GM18499 (cell line): ENCODE results near the gene NOXA1.
"Not testable (repeated sequence)": the region's sequence is repeated elsewhere in the genome, so short reads cannot be mapped to it uniquely, and the experiment has no call there.

Source experiments
- ATAC-seq: cut with Tn5 transposase; IDR thresholded peaks from one replicate; pipeline ENCODE4 v1.9.1; 2021; ENCODE audit warnings: moderate number of reproducible peaks; ENCODE audit not compliant: insufficient read depth, unreplicated experiment

NOXA1 gene

DNA sequence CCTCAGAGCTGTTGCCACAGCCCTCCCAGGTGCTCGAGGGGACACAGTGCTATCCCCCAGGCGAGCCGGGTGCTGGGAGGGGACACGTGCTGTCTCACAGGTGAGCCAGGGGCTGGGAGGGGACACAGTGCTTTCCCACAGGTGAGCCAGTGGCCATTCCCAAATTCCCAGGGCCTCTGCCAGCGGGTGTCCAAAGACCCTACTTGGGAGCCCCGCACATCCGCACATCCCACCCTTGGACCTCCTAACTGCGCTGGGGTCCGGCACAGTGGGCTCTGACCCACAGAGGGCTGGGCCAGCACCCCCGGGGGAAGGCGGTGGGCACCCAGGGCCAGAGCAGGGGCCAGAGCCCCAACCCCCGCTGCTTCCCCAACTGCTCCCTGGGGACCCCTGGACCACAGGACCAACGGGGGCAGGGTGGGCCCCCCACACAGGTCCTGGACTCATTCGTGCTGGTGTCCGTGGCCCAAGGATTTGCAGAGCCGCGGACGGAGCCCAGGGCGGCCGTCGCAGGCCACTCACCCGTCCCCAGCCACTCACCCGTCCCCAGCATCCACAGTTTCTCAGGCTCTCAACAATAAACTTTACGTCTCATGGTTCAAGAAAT is 18.1 kb upstream of the NOXA1 start:
- ATAC-seq, result no peak

DNA sequence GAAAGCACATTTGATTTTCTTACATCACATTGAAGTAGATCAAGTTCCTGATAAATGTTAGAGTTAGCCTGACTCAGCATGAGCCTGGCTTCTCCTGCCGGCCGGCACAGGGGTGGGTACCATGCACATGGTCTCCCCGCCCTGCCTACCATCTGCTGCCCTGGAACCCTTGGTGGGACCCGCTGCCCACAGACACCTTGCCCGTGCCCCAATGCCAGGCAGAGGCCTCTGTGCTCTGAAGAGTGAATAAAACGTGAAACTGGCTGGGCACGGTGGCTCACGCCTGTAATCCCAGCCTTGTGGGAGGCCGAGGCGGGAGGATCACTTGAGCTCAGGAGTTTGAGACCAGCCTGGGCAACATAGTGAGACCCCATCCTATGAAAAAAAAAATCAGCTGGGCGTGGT is 17.5 kb upstream of the NOXA1 start:
- ATAC-seq, result no peak

DNA sequence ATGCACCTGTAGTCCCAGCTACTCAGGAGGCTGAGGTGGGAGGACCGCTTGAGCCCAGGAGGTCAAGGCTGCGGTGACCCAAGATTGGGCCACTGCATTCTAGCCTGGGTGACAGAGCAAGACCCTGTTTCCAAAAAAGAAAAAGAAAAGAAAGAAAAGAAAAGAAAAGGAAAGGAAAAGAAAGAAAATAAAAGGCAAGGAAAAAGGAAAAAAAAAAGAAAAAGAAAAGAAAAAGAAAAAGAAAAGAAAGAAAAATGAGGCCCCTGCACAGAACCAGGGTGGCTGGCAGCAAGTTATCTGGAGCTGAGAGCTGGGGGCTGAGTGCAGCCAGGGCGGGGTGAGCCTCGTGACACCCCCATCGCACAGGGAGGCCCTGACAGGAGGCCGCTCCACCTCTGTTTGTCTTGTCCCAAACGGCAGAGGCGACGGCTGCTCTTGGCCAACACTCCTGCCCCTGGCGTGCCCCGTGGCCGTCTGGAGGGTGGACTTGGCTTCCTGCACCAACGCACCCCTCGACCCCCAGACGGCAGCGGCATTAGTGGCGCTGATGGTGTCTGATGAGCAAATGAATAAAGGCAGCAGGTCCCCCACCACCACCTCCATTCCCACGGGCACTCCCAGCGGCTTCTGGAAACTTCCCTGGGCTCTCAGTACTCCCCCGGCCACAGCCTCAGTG is 17.0 kb upstream of the NOXA1 start:
- no peak for ATAC-seq

DNA sequence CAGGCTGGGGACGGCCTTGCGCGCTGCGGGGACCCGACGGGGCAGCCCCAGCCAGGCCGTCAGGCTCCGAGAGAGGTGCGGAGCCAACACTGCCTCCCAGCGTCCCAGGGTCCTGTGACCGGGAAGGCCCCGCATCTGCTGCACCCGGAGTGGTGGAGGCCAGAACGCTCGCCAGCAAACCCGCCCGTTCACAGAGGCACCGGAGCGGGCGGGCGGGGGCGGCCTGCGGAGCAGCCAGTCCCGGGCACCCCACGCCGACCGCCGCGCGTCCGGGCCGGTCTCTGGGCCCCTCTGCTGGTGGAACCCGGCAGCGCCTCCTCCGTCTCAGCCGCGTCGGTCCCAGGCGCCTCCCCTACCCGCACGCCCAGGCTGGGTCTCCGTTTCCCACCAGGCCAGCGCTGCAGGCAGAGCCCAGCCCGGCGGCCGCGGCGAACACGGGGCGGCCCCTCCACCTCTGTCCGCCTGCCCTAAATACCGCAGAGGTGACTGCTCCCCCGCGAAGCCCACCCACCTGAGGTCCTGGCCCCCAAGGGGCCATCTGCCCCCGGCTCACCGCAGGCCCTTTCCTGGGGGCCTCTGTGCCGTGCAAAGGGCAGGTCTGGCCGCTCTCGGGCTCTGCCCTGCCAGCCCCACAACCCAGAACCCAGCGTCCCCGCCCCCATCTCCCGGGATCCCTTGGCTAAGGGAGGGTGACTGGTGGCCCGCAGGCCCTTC is 16.2 kb upstream of the NOXA1 start:
- no peak for ATAC-seq

DNA sequence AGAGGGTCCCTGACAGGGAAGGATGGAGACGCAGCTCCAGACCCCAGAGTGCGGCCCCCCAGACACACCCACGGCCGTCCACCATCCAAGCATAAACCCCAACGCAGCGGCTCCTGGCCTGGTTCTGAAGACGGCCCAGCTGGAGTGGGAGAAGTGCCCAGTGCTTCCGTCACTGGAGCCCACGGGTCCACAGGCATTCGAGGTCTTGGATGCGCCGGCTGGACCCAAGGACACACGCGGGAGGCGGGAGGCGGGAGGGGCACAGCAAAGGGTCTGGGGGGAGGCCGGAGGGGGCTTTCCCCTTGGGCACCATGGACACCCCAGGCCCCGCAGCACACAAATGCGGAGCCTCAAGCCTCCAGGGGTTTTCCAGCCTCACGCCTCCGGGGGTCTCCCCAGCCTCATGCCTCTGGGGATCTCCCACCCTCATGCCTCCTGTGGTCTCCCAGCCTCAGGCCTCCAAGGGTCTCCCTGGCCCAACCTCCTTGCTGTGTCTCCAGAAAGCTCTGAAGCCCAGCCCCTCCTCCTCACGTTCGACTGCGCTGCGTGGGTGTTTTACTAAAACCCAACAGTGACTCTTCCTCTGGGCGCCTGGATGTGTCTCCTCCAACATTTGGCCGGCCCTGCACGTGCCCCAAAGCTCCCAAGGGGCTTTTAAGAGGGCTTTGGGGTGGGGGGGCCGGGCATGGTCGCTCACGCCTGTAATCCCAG is 15.4 kb upstream of the NOXA1 start:
- ATAC-seq, result no peak

DNA sequence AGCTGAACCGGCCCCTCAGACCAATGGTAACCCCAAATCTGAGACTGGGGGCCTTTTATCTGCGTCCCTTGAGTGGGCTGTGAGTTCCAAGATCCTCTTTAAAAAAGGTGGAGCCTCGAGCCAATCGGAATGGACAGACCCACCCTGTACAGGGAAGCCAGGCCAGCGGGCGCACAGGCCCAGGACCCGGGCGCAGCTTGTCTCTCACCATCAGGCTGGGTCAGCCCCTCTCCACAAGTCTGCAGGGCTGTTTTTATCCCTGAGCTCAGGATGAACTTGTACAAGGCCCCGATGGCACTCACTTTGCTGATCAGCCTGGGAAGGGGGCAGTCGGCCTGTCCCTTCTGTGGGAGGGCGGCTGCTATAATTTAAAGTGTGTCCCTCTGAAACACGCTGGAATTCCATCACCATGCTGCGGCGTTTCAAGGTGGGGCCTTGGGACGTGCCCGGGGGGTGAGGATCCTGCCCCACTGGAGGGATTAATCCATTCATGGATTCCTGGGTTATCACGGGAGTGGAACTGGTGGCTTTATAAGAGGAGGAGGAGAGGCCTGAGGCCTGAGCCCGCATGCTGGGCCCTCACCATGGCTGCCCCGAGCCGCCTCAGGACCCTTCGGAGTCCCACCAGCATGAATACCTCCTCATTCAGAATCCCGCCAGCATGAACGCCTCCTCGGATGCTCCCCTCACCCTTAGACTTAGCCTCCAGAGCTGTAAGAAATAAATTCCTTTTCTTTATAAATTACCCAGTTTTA is 14.4 kb upstream of the NOXA1 start:
- no peak for ATAC-seq

DNA sequence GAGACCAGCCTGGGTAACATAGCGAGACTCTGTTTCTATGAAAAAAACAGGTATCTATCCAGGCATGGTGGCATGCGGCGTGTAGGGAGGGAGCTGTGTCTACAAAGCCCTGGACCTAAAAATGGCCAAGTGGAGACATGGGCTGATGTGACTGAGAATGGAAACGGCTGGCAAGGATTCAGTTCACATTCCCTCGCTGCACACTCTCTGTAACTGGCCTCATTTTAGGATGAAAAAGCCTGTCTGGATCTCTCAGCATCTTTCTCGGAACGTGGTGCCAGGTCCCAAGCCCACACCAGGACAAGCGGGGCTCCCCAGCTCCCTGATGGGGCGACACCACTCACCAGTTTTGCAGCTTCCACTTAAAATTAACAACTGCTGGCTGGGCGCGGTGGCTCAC is 13.7 kb upstream of the NOXA1 start:
- ATAC-seq, result no peak

DNA sequence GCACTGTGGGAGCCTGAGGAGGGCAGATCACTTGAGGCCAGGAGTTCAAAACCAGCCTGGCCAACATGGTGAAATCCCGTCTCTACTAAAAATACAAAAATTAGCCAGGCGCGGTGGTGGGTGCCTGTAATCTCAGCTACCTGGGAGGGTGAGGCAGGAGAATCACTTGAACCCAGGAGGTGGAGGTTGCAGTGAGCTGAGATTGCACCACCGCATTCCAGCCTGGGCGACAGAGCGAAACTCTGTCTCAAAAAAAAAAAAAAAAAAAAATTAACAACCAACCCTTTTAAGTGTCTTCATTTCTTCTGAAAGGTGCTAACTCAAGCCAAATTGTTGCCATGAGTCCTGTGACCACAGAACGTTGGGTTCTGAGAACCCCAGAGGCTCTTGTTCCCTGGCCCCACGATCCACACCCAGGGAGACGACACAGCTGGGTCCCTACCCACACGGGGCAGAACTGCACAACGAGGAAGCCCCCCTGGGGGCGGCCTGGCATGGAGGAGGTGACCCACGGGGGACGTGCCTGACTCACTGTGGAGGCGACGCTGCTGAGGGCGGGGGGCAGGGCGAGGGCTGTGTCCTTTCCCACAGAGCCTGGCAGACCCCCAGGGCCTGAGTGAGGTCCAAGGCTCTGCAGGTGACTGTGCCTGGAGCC is 12.8 kb upstream of the NOXA1 start:
- not testable (repeated sequence) for ATAC-seq

DNA sequence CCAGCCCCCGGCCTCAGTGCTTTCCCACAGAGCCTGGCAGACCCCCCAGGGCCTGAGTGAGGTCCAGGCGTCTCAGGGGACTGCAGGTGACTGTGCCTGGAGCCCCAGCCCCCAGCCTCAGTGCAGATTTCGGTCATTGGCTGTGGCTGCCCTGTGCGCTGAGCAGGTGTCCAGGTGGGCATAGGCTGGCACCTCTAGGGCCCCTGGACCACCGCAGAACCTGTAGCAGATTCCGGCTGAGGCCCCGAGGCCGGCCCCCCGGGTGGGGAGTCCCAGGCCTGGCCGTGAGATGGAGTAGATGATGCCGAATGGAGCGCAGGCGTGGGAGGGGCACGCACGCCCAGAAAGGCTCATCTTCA is 12.3 kb upstream of the NOXA1 start:
- no peak for ATAC-seq

DNA sequence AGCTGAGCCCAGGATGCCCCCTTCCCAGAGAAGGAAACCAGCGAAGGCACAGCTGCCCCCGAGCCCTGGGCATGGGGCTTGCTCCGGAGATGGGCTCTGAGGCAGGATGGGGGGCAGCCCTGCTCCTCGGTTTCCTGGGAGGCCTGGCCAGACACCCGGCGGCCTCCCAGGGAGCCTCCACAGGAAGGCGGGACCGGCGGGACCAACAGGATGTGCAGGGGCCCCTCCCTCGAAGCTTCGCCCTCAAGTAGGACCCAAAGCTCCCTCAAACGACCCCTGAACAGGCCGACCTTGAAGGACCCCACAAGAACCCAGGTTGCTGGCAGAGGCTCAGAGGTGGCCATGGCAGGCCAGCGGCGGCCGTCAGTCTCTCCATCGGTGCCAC is 11.9 kb upstream of the NOXA1 start:
- ATAC-seq, result no peak

DNA sequence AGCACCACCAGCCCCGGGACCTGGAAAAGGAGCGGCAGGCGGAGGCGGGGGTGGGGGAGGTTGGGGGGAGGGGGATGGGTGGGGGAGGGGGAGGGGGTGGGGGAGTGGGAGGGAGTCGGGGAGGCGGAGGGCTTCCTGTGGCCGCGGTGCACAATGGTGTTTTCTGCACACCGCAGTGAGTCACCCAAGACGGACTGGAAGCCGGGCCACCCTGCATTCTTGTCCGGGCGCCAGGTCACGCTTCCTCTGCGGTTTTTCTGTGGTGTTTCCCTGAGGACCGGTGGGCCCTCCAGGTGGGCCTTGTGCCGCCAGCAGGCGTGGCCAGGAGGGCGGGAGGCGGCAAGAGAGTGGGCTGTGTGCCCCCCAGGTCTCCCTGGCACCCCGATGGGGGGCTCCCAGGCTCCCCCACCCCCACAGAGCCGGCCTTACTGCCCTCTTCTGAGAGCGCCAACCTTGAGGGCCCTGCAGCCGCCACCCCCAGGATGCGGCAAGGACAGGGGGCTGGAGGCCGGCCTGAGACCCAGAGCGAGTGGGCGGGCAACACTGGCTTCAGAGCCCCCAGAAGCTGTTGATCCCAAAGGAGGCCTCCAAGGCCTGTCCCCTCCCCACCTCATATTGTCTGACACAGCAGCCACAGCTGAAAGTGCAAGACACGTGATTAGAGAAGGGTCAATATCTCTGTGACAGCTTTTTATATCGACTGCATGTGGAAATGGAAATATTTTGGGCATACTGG is 11.4 kb upstream of the NOXA1 start:
- no peak for ATAC-seq

DNA sequence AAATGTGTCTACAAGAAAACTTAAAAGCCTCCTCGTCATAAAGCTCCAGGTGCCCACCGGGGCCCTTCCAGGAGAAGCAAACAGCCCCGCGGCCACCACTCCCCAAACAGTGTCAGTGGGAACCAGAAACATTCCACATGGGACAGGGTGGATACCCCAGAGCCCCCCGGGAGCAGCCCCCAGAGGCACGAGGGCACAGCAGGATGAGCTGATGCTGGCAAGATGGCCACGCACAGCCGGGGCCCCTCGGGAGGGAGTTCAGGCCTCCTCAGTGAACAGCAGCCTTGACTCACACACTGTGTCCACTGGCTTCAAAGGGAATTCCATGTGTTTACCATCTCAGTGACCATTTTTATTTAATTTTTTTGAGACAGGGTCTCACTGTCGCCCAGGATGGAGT is 10.8 kb upstream of the NOXA1 start:
- ATAC-seq, result no peak

DNA sequence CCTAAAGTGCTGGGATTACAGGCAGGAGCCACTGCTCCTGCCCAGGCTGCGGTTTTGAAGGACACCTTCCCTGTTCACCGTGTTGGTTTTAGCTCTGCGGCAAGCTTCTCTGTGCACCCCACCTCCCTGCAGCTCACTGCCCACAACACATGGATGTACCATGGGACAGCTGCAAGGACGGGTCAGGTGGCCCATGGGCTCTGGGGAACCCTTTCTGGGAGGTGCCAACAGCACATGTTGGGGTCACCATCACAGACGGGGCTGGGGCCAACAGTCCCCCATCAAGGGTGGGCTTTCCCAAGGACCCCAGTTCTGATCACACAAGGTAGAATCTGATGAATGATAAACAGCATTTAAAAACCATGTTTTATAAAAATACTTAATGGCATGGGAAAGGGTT is 7.7 kb upstream of the NOXA1 start:
- ATAC-seq, result no peak

DNA sequence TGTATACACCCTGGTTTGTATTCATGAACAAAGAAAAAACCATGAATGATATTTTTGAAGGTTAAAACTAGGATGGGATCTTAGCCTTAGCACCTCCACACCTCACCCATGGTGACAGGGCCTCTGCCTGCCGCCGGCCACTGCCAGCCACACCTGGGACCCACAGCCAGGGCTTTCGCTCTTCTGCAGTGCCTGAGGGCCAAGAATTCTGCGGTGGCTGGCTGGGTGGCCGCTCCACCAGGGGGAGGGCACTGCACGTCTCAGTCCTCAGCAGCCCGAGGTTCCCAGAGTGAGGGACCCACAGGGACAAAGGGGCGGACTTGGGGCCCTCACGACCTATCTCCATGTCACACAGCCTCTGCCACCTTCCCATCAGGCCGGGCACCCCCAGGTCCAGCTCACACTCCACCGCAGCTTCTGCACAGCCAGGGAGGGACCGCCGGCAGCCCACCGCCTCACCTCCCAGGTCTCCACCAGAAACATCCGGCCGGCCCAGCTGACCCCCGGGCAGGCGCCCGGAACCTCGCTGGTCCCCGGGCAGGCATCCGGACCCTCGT is 7.1 kb upstream of the NOXA1 start:
- no peak for ATAC-seq

DNA sequence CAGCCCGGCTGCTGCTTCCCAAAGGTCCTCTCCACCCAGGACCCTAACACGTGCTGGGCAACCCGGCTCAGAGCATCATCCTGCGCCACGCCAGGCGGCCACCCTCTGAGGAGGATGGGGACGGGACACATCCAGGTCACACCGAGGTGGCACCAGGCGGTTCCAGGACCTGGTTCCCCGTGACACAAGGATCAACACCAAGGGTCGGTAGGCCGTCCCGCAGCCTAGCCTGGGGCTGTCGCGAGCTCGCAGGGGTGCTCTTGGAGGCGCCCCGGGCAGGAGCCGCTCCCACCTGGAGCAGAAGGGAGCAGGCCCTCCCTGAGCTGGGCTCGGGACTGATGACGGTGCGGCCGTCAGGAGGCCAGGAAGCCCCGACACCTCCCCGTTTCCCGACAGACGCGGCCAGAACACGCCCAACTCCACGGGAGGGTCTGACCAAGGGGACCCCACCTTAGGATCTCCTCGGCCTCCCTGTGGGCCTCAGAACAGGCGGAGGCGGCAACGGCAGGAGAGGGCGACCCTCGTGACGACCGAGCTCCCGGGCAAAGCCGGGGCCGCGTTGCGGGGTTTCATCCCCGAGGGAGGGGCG is 6.5 kb upstream of the NOXA1 start:
- ATAC-seq, result no peak

DNA sequence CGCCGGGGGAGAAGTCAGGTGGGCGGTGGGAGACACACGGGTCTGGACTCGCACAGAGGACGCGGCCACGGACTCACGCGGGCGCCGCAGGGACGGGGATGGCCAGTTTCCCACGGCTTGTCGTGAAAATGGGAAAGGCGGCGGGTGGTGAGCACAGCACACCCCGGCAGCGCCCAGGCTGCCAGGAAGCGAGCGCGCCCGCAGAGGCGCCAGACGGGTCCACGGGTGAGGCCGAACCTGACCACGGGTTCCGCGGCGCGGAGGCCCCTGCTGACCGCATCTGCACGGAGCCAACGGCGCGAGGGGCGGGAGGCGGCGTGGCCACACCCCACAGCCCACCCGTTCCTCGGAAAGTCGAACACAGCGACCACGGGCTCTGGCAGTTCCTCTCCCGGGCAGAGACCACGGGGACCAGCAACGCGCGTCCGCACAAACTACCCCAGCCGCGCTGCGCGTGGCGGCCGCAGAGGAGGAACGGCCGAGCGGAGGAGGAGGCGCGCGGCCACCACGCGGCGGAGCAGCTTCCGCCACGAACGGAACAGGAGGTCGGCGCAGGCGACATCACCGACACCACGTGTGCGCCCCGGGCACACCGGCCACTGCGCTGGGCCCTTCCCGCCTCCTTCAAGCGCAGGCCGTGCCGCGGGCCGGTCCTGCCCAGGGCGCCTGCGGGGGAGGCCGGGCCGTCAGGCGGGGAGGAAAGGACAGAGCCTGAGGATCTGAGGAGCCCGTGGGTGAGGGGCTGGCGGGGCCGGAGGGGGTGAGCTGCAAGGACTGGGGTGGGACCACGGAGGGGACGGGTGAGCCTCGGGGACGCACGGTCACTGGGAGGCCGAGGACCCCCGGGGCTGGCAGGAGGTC is 5.8 kb upstream of the NOXA1 start:
- no peak for ATAC-seq

DNA sequence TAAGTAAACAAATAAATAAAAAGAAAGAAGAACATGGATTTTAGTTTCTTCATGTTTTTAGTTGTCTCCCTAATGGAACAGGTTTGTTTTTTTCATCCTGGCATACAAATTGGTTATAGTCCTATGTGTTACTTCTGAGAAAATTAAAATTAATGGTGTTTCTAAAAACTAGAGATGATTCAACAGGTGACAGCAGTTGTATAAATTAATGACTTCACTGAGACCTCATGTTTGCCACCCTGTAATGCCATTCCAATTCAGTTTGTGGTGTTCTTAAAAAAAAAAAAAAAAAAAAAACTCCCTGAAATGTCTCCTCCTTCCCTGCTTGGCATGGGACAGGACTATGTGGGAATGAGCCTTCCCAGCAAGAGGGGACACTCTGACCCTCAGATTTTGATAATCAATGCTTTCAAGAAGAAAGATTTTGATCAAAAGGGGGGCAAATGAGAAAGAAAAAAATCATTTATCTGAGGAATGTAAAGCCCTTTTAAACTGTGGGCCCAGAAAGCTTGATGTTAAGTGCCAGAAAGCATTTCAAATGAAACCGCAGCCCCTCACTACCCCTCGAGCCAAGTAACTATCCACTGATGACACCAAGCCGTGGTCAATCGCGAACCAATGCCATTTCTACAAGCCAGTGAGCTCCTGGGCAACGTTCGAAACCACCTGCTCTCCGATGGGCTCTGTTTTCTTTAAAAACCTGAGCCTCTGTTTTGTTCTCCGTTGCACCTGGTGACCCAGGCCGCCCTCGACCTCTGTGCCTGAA is 1.2 kb upstream of the NOXA1 start:
- ATAC-seq, result no peak
